Activated T-cell treated with anti-CD3 and anti-CD28 coated beads, Interleukin-2, amount 50 U/mL, for 24 hours (primary cell): ENCODE results near the gene ZNF500.
A peak's percentile ranks its signal among the peaks of the same experiment; 100 is the strongest.

Experiments
- DNase-seq: peaks from one replicate; pipeline ENCODE4 v3.0.0-alpha.2; 2020
- H3K27ac Mint-ChIP-seq: 2 replicates; pipeline ENCODE4 v1.8.0; 2020; ENCODE audit warnings: mild to moderate bottlenecking, mixed read lengths
- H3K27me3 Mint-ChIP-seq: 2 replicates; pipeline ENCODE4 v1.8.0; 2020; ENCODE audit warnings: mixed read lengths
- H3K36me3 Mint-ChIP-seq: 2 replicates; pipeline ENCODE4 v1.8.0; 2020; ENCODE audit warnings: low read depth, mixed read lengths
- H3K4me1 Mint-ChIP-seq: 2 replicates; pipeline ENCODE4 v1.8.0; 2020; ENCODE audit warnings: low read depth, mixed read lengths
- H3K4me3 Mint-ChIP-seq: 2 replicates; pipeline ENCODE4 v1.8.0; 2020; ENCODE audit warnings: mild to moderate bottlenecking, moderate library complexity, mixed read lengths
- H3K9me3 Mint-ChIP-seq: 2 replicates; pipeline ENCODE4 v1.8.0; 2020; ENCODE audit warnings: mixed read lengths

Gene ZNF500

DNA sequence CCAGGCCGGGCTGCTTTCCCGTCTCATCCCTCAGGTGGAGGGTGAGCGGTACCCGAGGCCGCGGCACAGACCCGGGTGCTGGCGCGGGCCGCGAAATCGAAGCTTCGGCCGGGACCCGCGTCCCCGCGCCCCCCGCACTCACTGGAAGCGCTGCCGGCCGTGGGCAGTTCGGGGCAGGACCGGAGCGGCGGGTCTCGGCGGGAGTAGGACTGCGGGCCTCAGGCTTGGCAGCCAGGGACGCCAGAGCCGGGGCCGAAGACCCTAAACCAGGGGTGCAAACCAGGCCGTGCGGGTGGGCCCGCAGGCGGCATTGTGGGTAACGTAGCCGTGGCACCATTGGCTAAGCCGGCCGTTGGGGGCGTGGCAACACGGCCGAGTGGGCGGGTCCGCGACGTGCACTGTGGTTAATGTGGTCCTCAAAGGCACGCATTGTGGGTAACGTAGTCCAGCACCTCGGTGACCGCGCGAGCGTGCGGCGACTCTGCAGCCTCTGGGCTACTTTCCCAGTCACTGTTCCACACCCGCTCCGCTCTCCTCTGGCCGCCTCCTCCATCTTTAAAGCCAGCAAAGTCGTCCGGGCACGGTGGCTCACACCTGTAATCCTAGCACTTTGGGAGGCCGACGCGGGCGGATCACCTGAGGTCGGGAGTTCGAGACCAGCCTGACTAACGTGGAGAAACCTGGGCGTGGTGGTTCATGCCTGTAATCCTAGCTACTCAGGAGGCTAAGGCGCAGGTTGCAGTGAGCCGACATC, at the start of gene ZNF500:
Gene ZNF500, minus strand, starts transcription at position 288 of the 754 bp plus-strand sequence. CDS start 1,184 bp downstream, outside the sequence.
- H3K36me3 Mint-ChIP-seq, result peaks cover 35% of the 10 kb centered on the region
- H3K27me3 Mint-ChIP-seq, result no peaks in the 10 kb centered on the region
- peak within 1 kb of the TSS; percentile 86 for H3K4me3 Mint-ChIP-seq
- peak; percentile 100 for DNase-seq
- H3K4me1 Mint-ChIP-seq, result peaks cover 33% of the 10 kb centered on the region
- peak within 1 kb of the TSS; percentile 92 for H3K27ac Mint-ChIP-seq
- no peaks in the 10 kb centered on the region for H3K9me3 Mint-ChIP-seq

DNA sequence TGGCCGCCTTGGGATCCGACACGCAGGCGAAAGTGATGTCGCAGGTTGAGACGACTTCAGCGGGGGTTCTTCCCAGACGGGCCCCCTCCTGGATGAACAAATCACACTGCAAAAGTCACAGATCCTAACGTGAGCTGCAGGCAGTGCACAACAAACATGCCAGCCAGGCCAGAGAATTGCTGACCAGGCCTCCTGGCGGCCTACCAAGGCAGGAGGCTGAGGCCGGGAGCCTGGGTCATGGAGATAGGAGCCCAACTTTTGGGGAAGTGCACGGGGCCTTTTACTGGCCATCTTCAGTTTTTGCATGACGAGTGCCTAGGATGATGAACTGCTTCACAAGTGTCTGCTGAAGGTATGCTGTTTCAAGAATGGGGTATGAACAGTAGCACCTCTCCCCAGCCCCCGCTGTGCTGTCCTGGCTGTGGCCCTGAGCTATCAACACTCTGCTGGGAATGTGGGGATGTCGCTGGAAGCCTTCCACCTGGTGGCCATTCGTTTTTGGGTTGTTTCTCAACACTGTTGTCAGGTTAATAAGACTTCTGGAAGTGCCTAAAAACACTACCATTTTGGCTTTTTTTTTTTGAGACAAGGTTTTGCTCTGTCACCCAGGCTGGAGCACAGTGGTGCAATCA, 47.7 kb upstream of the ZNF500 start:
- H3K27ac Mint-ChIP-seq, result no peak overlapping the region
- no peaks in the 10 kb centered on the region for H3K4me1 Mint-ChIP-seq
- no peak for DNase-seq
- no peak overlapping the region for H3K4me3 Mint-ChIP-seq
- H3K36me3 Mint-ChIP-seq, result peaks cover 93% of the 10 kb centered on the region
- no peaks in the 10 kb centered on the region for H3K27me3 Mint-ChIP-seq
- H3K9me3 Mint-ChIP-seq, result no peaks in the 10 kb centered on the region

DNA sequence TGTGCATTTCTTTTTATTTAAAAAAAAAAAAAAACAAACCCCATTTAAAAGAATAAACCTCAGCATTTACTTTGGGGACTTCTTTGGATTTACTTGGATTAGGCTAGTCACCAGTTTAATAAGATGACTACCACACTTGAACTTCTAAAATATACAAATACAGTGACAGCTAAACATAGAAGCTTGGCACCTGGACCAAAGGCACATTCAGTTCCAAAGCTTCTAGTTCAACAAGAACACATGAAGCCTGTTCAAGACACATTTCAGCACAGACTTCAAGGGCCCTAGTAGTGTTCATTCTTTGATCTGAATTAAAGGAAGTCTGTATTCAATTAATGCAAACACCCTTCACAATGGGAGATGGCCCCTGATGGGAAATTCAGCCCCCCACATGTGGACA, 47.1 kb upstream of the ZNF500 start:
- Mint-ChIP-seq H3K36me3 (peaks cover 93% of the 10 kb centered on the region), H3K4me1 (no peaks in the 10 kb centered on the region), H3K27me3 (no peaks in the 10 kb centered on the region), H3K4me3 (no peak overlapping the region), H3K27ac (no peak overlapping the region), H3K9me3 (no peaks in the 10 kb centered on the region)
- no peak for DNase-seq

DNA sequence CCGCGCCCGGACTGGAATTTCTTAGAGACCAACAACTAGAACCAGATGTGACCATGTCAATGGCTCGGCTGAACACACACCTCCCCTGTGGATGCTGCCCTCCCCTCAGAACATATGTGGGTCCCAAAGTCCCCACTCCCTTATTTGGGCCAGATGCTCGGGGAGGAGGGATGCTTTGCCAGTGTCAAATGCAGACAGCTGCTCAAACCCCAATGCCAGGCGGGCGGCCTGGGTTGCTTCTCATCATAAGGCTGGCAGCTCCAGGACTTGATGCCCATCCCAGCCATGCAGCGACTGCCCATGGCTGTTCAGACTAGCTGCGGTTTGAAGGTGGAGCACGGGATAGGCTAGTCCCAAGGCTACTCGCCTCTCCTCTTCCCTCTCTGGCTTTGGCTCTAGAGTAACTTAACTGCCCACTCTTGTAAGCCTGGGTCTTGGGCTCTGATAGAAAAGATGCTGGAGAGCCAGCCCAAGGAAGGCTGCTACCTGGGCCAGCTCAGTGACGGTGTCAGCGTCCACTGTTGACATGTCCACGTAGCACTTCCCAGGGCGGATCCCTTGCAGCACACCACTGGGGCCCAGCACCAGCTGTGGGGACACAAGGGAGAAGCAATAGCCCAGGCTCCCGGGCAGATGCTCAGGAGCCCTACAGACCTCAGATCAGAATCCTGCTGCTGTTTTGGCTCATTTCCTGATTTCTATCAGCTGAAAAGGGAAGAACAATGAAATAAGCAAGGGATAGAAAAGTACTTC, 46.5 kb upstream of the ZNF500 start:
- Mint-ChIP-seq H3K27ac (no peak overlapping the region), H3K36me3 (peaks cover 92% of the 10 kb centered on the region), H3K4me3 (no peak overlapping the region), H3K4me1 (no peaks in the 10 kb centered on the region), H3K27me3 (no peaks in the 10 kb centered on the region), H3K9me3 (no peaks in the 10 kb centered on the region)
- no peak for DNase-seq

DNA sequence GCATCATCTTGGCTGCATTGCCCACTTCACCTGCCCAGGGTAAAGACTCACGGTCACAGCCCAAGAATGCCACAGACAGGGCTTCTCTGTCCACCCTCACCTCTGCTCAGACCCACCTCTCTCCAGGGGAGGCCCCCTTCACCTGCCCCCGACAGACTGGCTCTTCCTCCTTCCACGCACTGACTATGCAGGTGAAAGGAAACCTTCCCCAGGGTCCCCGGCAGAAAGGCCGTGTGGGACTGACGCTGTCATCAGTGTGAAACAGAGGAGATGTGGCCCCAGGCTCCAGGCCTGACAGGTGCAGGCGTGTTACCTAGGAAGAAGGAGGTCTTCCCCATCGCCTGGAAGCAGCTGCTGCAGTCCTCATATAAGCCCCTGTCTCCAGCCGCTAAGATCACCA, 44.8 kb upstream of the ZNF500 start:
- H3K9me3 Mint-ChIP-seq, result no peaks in the 10 kb centered on the region

DNA sequence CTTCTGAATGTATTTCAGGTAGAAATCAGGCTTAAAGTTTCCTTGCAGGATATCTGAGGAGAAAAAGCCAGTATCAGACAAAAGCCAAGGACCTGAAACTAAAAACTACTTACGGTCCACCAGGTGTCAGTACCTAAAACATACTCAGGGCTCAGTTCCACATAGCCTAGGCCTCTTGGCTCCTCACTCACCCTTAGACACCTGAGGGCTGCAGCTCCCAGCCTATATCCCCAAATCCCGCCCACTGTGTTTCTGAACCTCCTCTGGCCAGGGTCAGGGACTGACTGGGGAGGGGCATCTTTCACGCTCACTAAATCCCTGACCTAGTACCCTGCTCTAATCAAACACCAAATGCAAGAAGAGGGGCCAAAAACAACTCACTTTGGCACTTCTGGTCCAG, 44.3 kb upstream of the ZNF500 start:
- Mint-ChIP-seq H3K36me3 (peaks cover 90% of the 10 kb centered on the region), H3K4me3 (no peak overlapping the region), H3K9me3 (no peaks in the 10 kb centered on the region), H3K4me1 (no peaks in the 10 kb centered on the region), H3K27me3 (no peaks in the 10 kb centered on the region), H3K27ac (no peak overlapping the region)
- no peak for DNase-seq

More for the DNA sequence above, 44.8 kb upstream of the ZNF500 start:
- peaks cover 91% of the 10 kb centered on the region for H3K36me3 Mint-ChIP-seq
- H3K27ac Mint-ChIP-seq, result no peak overlapping the region
- no peaks in the 10 kb centered on the region for H3K4me1 Mint-ChIP-seq
- no peak for DNase-seq
- H3K27me3 Mint-ChIP-seq, result no peaks in the 10 kb centered on the region
- no peak overlapping the region for H3K4me3 Mint-ChIP-seq

DNA sequence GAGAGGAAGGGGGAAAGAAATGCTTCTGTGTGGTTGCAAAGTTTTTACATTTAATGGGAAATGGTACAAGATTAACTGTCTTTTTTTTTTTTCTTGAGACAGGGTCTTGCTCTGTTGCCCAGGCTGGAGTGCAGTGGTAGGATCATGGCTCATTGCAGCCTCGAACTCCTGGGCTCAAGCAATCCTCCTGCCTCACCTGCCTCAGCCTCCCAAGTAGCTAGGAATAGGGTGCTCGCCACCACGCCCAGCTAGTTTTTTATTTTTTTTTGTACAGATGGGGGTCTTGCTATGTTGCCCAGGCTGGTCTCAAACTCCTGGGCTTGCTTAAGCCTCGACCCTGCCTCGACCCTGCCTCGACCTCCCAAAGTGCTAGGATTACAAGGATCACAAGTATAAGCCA, 39.3 kb upstream of the ZNF500 start:
- no peak overlapping the region for H3K27ac Mint-ChIP-seq
- no peak for DNase-seq
- no peaks in the 10 kb centered on the region for H3K27me3 Mint-ChIP-seq
- peaks cover 66% of the 10 kb centered on the region for H3K36me3 Mint-ChIP-seq
- no peak overlapping the region for H3K4me3 Mint-ChIP-seq
- H3K9me3 Mint-ChIP-seq, result no peaks in the 10 kb centered on the region
- H3K4me1 Mint-ChIP-seq, result peaks cover 14% of the 10 kb centered on the region

DNA sequence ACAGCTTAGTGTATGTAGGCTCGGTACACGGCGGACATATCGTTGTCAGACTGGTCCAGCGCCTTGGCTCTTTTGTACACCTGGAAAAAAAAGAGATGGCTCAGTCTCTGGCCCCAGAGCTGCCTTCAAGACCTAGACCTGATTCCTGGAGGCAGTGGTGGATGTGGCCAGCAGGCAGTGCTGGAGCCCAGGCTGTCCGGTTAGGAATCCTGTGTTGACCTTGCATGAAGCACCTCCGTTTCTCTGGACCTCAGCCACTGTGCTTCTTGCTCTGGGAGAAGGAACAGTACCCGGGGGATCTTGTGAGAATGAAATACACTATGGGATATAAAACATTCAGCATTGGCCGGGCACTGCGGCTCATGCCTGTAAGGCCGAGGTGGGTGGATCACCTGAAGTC, 38.3 kb upstream of the ZNF500 start:
- peaks cover 17% of the 10 kb centered on the region for H3K4me1 Mint-ChIP-seq
- H3K4me3 Mint-ChIP-seq, result no peak overlapping the region
- H3K27me3 Mint-ChIP-seq, result no peaks in the 10 kb centered on the region
- no peak for DNase-seq
- H3K36me3 Mint-ChIP-seq, result peaks cover 56% of the 10 kb centered on the region
- H3K27ac Mint-ChIP-seq, result no peak overlapping the region
- H3K9me3 Mint-ChIP-seq, result no peaks in the 10 kb centered on the region

DNA sequence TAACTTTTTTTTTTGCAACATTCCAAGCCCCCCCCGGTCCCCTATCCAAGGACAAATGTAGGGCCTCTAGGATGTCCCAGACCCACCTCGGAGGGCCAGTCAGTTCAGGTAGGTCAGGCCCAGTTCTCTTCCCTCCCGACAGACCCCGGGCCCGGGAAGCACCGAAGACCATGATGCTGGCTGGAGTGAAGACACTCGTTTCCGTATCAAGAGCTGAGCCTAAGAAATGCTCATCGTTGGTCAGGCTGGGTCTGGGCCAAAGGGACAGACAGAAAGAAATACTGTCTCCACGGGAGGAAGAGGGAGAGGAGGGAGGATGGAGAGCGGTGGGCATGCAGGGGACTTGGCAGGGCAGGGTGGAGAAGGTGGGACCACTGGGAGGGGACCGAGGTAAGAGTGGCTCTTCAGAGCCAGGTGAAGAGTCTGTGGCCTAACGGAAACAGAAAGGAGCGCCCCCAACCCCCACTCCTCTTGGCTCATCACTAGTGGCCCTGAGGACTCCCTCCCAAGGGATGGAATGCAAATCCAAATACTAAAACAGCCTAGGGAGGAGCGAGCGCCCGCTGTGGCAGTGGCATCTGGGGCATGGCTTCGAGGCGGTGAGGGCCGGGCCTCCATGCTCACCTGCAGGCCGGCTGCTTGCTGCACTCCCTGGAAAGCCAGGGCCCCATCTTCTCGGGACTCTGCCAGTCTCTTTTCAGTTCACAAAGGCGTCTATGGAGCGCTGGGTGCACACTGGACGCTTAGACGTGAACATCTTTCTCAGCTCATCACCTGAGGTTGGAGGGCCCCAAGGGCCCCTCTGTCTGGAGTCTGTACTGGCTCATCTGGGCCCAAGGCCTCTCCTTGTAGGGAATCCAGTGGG, 37.2 kb upstream of the ZNF500 start:
- no peaks in the 10 kb centered on the region for H3K9me3 Mint-ChIP-seq
- H3K27ac Mint-ChIP-seq, result peak overlapping the region; percentile 7

DNA sequence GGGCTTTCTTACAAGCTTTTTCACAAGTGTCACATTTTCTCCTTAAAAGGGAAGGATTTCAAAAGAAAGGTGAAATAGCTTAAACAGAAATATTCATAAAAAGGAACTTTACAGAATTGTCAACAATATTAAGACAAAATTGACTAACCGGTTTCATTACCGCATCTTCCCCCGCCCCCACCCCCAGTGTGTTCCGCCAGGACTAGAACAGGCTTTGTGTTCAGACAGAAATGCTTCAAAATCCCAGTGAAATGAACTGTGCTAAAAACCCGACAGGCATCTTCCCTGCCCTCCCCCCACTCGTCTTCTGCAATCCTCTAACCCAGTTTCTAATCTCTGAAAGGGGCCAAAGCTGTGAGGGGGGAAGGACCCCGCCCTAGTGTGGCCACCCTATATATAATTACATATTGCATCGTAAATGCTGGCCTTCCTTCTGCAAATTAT, 36.5 kb upstream of the ZNF500 start:
- no peak for DNase-seq
- Mint-ChIP-seq H3K27ac (no peak overlapping the region), H3K9me3 (no peaks in the 10 kb centered on the region), H3K36me3 (peaks cover 42% of the 10 kb centered on the region), H3K4me1 (peaks cover 17% of the 10 kb centered on the region), H3K27me3 (no peaks in the 10 kb centered on the region), H3K4me3 (peak overlapping the region; percentile 80)

More for the DNA sequence above, 37.2 kb upstream of the ZNF500 start:
- DNase-seq, result no peak
- Mint-ChIP-seq H3K36me3 (peaks cover 46% of the 10 kb centered on the region), H3K27me3 (no peaks in the 10 kb centered on the region), H3K4me3 (no peak overlapping the region), H3K4me1 (peaks cover 17% of the 10 kb centered on the region)

DNA sequence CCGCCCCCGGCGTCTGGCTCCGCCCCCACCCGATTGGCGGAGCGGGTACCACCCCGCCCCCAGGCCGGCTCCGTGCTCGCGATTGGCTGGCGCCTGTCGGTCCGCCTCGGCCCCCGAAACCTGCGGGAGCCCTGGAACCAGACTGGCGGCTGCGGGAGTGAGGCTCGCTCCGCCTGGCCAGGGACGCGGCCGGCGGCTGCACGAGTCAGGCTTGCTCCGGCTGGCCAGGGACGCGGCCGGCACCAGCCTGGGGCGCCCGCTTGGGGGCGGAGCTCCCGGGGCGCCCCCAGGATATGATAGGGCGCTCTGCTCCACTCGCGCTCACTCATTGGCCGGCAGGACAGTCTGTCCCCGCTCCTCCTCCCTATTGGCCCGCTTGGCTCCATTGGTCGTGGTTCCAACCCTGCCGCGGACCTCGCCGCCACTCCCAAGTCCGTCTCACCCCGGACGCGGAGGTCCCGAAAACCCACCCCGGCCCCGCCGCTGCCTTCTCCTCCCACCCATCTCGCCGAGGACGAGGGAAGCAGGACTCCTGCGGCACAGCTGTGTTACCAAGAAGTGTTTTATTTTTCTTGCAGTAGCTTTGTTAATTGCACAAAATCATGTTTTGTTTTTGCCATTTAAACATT, 35.8 kb upstream of the ZNF500 start:
- H3K27me3 Mint-ChIP-seq, result no peaks in the 10 kb centered on the region
- H3K4me1 Mint-ChIP-seq, result peaks cover 17% of the 10 kb centered on the region
- H3K27ac Mint-ChIP-seq, result peak overlapping the region; percentile 77
- H3K9me3 Mint-ChIP-seq, result no peaks in the 10 kb centered on the region
- peak overlapping the region; percentile 80 for H3K4me3 Mint-ChIP-seq
- peak; percentile 96 for DNase-seq
- peaks cover 36% of the 10 kb centered on the region for H3K36me3 Mint-ChIP-seq

DNA sequence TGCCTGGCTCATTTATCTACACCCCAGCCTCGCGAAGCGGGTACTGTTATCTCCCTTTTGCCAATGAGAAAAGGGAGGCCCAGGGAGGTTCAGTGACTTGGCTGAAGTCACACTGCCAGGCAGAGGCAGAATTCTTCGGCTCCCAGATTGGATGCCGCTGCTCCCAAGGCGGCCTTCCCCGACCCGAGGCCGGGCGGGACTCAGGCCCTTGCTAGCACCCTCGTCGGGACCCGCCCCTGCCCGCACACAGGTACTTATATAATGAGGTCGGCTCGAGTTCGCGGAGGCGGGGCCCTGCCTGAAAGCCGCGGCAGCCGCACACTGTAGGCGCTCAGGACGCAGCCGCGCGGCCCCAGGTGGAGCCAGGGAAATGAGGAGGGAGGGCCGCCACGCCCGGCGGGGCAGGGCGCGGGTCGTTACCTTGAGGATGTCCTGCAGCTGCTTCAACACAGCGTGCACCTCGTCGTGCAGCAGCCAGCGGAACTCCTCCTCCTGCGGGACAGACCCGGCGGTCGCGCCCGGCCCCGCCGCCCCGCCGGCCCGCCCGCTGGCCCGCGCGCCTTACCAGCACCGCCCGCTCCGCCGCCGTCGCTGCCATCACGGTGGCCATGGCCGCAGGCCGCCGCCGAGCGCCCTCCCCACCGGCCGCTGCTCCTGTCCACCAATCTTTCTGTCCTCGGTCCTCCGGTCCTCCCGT, 35.1 kb upstream of the ZNF500 start, which contains the start of gene ROGDI:
Gene ROGDI, minus strand, starts transcription at position 672 of the 697 bp plus-strand sequence. Its CDS starts 62 bp downstream, at position 610.
- Mint-ChIP-seq H3K36me3 (peaks cover 29% of the 10 kb centered on the region), H3K4me3 (peak within 1 kb of the TSS; percentile 80), H3K27ac (peak within 1 kb of the TSS; percentile 77), H3K9me3 (no peaks in the 10 kb centered on the region), H3K27me3 (no peaks in the 10 kb centered on the region), H3K4me1 (peaks cover 17% of the 10 kb centered on the region)
- DNase-seq, result no peak
